SK-N-SH (cell line): ENCODE measurements around the gene ANGPTL7.

Experiments
- POLR2AphosphoS5 ChIP-seq: IDR thresholded peaks from 2 replicates; pipeline ENCODE4 v1.6.1; 2012; ENCODE audit warnings: low read depth, low read length
- RAD21 ChIP-seq: IDR thresholded peaks from 2 replicates; pipeline ENCODE4 v1.6.1; 2012; ENCODE audit warnings: mild to moderate bottlenecking, low read length
- ZBTB33 ChIP-seq: IDR thresholded peaks from 2 replicates; pipeline ENCODE4 v1.4.0; 2012; ENCODE audit warnings: low read depth, borderline replicate concordance
- TF ChIP-seq, protein P1 (sequence below): fragments of 200-600 bp; sonication (generic); IDR thresholded peaks from 2 replicates; pipeline ENCODE4 v1.6.1; 2017; ENCODE audit warnings: antibody characterized with exemption, mild to moderate bottlenecking, moderate library complexity
- TF ChIP-seq, protein P2 (sequence below): fragments of 150-350 bp; IDR thresholded peaks from 2 replicates; pipeline ENCODE4 v1.6.1; 2017; ENCODE audit warnings: antibody characterized with exemption, low read length, low read depth, borderline replicate concordance

- TF ChIP-seq, protein P1, sequence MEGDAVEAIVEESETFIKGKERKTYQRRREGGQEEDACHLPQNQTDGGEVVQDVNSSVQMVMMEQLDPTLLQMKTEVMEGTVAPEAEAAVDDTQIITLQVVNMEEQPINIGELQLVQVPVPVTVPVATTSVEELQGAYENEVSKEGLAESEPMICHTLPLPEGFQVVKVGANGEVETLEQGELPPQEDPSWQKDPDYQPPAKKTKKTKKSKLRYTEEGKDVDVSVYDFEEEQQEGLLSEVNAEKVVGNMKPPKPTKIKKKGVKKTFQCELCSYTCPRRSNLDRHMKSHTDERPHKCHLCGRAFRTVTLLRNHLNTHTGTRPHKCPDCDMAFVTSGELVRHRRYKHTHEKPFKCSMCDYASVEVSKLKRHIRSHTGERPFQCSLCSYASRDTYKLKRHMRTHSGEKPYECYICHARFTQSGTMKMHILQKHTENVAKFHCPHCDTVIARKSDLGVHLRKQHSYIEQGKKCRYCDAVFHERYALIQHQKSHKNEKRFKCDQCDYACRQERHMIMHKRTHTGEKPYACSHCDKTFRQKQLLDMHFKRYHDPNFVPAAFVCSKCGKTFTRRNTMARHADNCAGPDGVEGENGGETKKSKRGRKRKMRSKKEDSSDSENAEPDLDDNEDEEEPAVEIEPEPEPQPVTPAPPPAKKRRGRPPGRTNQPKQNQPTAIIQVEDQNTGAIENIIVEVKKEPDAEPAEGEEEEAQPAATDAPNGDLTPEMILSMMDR, result no peak
- TF ChIP-seq POLR2AphosphoS5, result no peak
- TF ChIP-seq, protein P2, sequence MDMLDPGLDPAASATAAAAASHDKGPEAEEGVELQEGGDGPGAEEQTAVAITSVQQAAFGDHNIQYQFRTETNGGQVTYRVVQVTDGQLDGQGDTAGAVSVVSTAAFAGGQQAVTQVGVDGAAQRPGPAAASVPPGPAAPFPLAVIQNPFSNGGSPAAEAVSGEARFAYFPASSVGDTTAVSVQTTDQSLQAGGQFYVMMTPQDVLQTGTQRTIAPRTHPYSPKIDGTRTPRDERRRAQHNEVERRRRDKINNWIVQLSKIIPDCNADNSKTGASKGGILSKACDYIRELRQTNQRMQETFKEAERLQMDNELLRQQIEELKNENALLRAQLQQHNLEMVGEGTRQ, result no peak
- no peak for TF ChIP-seq RAD21
- TF ChIP-seq ZBTB33, result no peak
Measured at GRCh38 chr1:11204396-11205190, 15.4 kb downstream of the ANGPTL7 start.
